H1 (cell line): ENCODE results near the gene CTXN3. TPM values are rescaled to one million over a fixed set of nuclear protein-coding genes. Genes with fewer than 3 reads are reported as not detected.

ENCODE experiments used
- CTCF ChIA-PET: fragments of 300-600 bp; sonication (Branson Sonifier 250); formaldehyde crosslinking; loops from one replicate; lab custom pipeline; 2021; ENCODE audit not compliant: partially characterized antibody; lab: Charles Lee
- POLR2A ChIA-PET: fragments of 300-600 bp; sonication (Branson Sonifier 250); formaldehyde crosslinking; loops from one replicate; lab custom pipeline; 2021; ENCODE audit warnings: inconsistent platforms; ENCODE audit not compliant: partially characterized antibody; lab: Charles Lee
- DNase-seq, 2 experiments: peaks; one replicate each; pipeline versions ENCODE4 v3.0.0 to v3.0.0-alpha.2; 2010 to 2022; ENCODE audit warnings: low spot score in 2 of 2, low read depth in 1 of 2, mixed read lengths in 1 of 2
- FAIRE-seq: peaks from 2 replicates; lab custom pipeline; 2011; peaks lifted over from hg19 to GRCh38; lab: Jason Lieb, UNC
- H2AFZ ChIP-seq: 2 replicates; pipeline ENCODE4 v1.8.1; 2012; ENCODE audit warnings: low read length, inconsistent platforms
- H2AK5ac ChIP-seq: 2 replicates; pipeline ENCODE4 v1.6.1; 2013; ENCODE audit warnings: low read depth, low read length
- H2BK120ac ChIP-seq: replicated peaks from 2 replicates; pipeline ENCODE3; 2013; ENCODE audit warnings: low read depth, low read length, inconsistent platforms
- H2BK12ac ChIP-seq: 2 replicates; pipeline ENCODE4 v1.6.1; 2013; ENCODE audit warnings: low read depth, low read length
- H2BK15ac ChIP-seq: 2 replicates; pipeline ENCODE4 v1.6.1; 2013; ENCODE audit warnings: low read length
- H2BK20ac ChIP-seq: 2 replicates; pipeline ENCODE4 v1.6.1; 2013; ENCODE audit warnings: low read length
- H2BK5ac ChIP-seq: 2 replicates; pipeline ENCODE4 v1.6.1; 2013; ENCODE audit warnings: low read depth, low read length
- H3K14ac ChIP-seq: 2 replicates; pipeline ENCODE4 v1.6.1; 2013; ENCODE audit warnings: inconsistent platforms; ENCODE audit not compliant: insufficient read length
- H3K18ac ChIP-seq: 2 replicates; pipeline ENCODE4 v1.6.1; 2013; ENCODE audit warnings: low read length; ENCODE audit errors: extremely low read depth
- H3K23ac ChIP-seq: 2 replicates; pipeline ENCODE4 v1.6.1; 2013; ENCODE audit warnings: inconsistent platforms; ENCODE audit not compliant: insufficient read length
- H3K23me2 ChIP-seq: 2 replicates; pipeline ENCODE4 v1.6.1; 2013; ENCODE audit warnings: low read depth, low read length
- H3K27ac ChIP-seq: 2 replicates; pipeline ENCODE4 v1.6.1; 2011; ENCODE audit warnings: low read depth, low read length, inconsistent platforms
- H3K27me3 ChIP-seq, 4 experiments: replicated peaks in 1 of 4; 1 replicate in 1 of 4; 2 replicates in 3 of 4; pipeline versions ENCODE4 v1.6.1 to v1.8.1; 2011 to 2013; ENCODE audit warnings: low read length in 3 of 4, mild to moderate bottlenecking in 3 of 4, inconsistent platforms in 2 of 4, mixed read lengths in 2 of 4, moderate library complexity in 1 of 4; ENCODE audit not compliant: control insufficient read depth in 3 of 4, insufficient read depth in 3 of 4; ENCODE audit errors: extremely low read depth in 1 of 4
- H3K36me3 ChIP-seq, 4 experiments: 2 replicates each; pipeline versions ENCODE4 v1.6.1 to v1.8.1; 2011 to 2013; ENCODE audit warnings: mild to moderate bottlenecking in 4 of 4, low read length in 3 of 4, moderate library complexity in 2 of 4, control low read depth in 1 of 4, inconsistent platforms in 1 of 4; ENCODE audit not compliant: insufficient read depth in 4 of 4, control insufficient read depth in 2 of 4
- H3K4ac ChIP-seq: replicated peaks from 2 replicates; pipeline ENCODE3; 2013; ENCODE audit warnings: low read length, low read depth, mixed read lengths, inconsistent platforms; ENCODE audit not compliant: insufficient read length
- H3K4me1 ChIP-seq, 4 experiments: replicated peaks in 1 of 4; 1 replicate in 1 of 4; 2 replicates in 3 of 4; pipeline versions ENCODE4 v1.6.1 to v1.8.1; 2011 to 2013; ENCODE audit warnings: low read length in 3 of 4, inconsistent platforms in 2 of 4, mixed read lengths in 1 of 4; ENCODE audit not compliant: insufficient read depth in 4 of 4, control insufficient read depth in 3 of 4
- H3K4me2 ChIP-seq, 2 experiments: 2 replicates each; pipeline versions ENCODE4 v1.6.1 to v1.8.1; 2011 to 2013; ENCODE audit warnings: low read depth in 2 of 2, low read length in 2 of 2, control low read depth in 1 of 2, inconsistent platforms in 1 of 2, mild to moderate bottlenecking in 1 of 2; ENCODE audit not compliant: insufficient read depth in 1 of 2
- H3K4me3 ChIP-seq, 4 experiments: fragments of 200-600, 300-600 bp in 1 of 4; sonication (generic), shearing (Covaris generic), sonication (Bioruptor Twin) in 1 of 4; 2 replicates each; pipeline versions ENCODE4 v1.5.1 to v1.8.1; 2011 to 2016; ENCODE audit warnings: low read length in 4 of 4, low read depth in 3 of 4, control low read depth in 2 of 4, inconsistent platforms in 2 of 4, mild to moderate bottlenecking in 2 of 4, mixed read lengths in 1 of 4, moderate library complexity in 1 of 4; ENCODE audit not compliant: insufficient read depth in 2 of 4; ENCODE audit errors: extremely low read depth in 1 of 4
- H3K56ac ChIP-seq: replicated peaks from 2 replicates; pipeline ENCODE3; 2013; ENCODE audit warnings: low read depth, mild to moderate bottlenecking, mixed read lengths, low read length, inconsistent platforms; ENCODE audit not compliant: insufficient read length
- H3K79me1 ChIP-seq: 2 replicates; pipeline ENCODE4 v1.6.1; 2013; ENCODE audit warnings: low read depth, low read length, control low read depth
- H3K79me2 ChIP-seq, 2 experiments: 2 replicates each; pipeline versions ENCODE4 v1.6.1 to v1.8.1; 2012 to 2013; ENCODE audit warnings: low read length in 2 of 2, mild to moderate bottlenecking in 2 of 2, inconsistent platforms in 1 of 2; ENCODE audit not compliant: insufficient read depth in 2 of 2, control insufficient read depth in 1 of 2
- H3K9ac ChIP-seq, 4 experiments: replicated peaks in 1 of 4; 1 replicate in 1 of 4; 2 replicates in 3 of 4; pipeline versions ENCODE4 v1.6.1 to v1.8.1; 2011 to 2013; ENCODE audit warnings: low read depth in 3 of 4, low read length in 3 of 4, control low read depth in 2 of 4, mild to moderate bottlenecking in 2 of 4, moderate library complexity in 2 of 4, inconsistent platforms in 1 of 4; ENCODE audit errors: extremely low read depth in 1 of 4
- H3K9me3 ChIP-seq, 2 experiments: 2 replicates each; pipeline versions ENCODE4 v1.6.1 to v1.8.1; 2012 to 2013; ENCODE audit warnings: mild to moderate bottlenecking in 2 of 2, moderate library complexity in 2 of 2, control low read depth in 1 of 2, inconsistent platforms in 1 of 2, low read depth in 1 of 2, low read length in 1 of 2, mixed read lengths in 1 of 2; ENCODE audit not compliant: insufficient read depth in 2 of 2
- H4K20me1 ChIP-seq, 2 experiments: replicated peaks in 1 of 2; 2 replicates each; pipeline versions ENCODE3 to v1.8.1; 2011 to 2013; ENCODE audit warnings: inconsistent platforms in 2 of 2, low read length in 2 of 2, mild to moderate bottlenecking in 1 of 2; ENCODE audit not compliant: insufficient read depth in 2 of 2, control insufficient read depth in 1 of 2
- H4K5ac ChIP-seq: 2 replicates; pipeline ENCODE4 v1.6.1; 2013; ENCODE audit warnings: low read length, low read depth, mixed read lengths, inconsistent platforms; ENCODE audit not compliant: insufficient read length
- H4K8ac ChIP-seq: 2 replicates; pipeline ENCODE4 v1.8.0; 2013; ENCODE audit warnings: mild to moderate bottlenecking, moderate library complexity, low read length, inconsistent platforms; ENCODE audit not compliant: insufficient read depth; ENCODE audit errors: extremely low read depth
- H4K91ac ChIP-seq: replicated peaks from 2 replicates; pipeline ENCODE3; 2013; ENCODE audit warnings: low read length, mixed read lengths, inconsistent platforms; ENCODE audit not compliant: insufficient read length
- ASH2L ChIP-seq: fragments of 200-600, 300-600 bp; sonication (generic); IDR thresholded peaks from one replicate; pipeline ENCODE4 v1.7.1; 2017; ENCODE audit warnings: low read length
- BACH1 ChIP-seq: IDR thresholded peaks from 2 replicates; pipeline ENCODE4 v1.6.1; 2012; ENCODE audit warnings: low read length, improper control_type of control experiment
- CHD2 ChIP-seq: IDR thresholded peaks from 2 replicates; pipeline ENCODE4 v1.6.1; 2012; ENCODE audit warnings: low read length, improper control_type of control experiment
- CTBP2 ChIP-seq: IDR thresholded peaks from 2 replicates; pipeline ENCODE4 v1.7.0; 2011; ENCODE audit warnings: borderline replicate concordance, mild to moderate bottlenecking, moderate library complexity, mixed read lengths, low read length; ENCODE audit not compliant: insufficient read depth, insufficient read length
- HDAC6 ChIP-seq: IDR thresholded peaks from one replicate; pipeline ENCODE4 v1.7.1; 2012; ENCODE audit warnings: low read depth, mild to moderate bottlenecking, inconsistent platforms, low read length, moderate library complexity
- JUND ChIP-seq: IDR thresholded peaks from 2 replicates; pipeline ENCODE4 v1.6.1; 2011; ENCODE audit warnings: mild to moderate bottlenecking, improper control_type of control experiment, low read length
- RAD21 ChIP-seq, 2 experiments: IDR thresholded peaks in 1 of 2; conservative IDR thresholded peaks in 1 of 2; 2 replicates each; pipeline ENCODE4 v1.6.1; 2011; ENCODE audit warnings: low read depth in 2 of 2, low read length in 2 of 2, improper control_type of control experiment in 1 of 2, inconsistent platforms in 1 of 2, mild to moderate bottlenecking in 1 of 2, moderate library complexity in 1 of 2
- SP2 ChIP-seq: IDR thresholded peaks from 2 replicates; pipeline ENCODE4 v1.6.1; 2012; ENCODE audit warnings: mild to moderate bottlenecking, low read length, inconsistent platforms
- SP4 ChIP-seq: IDR thresholded peaks from 2 replicates; pipeline ENCODE4 v1.6.1; 2012; ENCODE audit warnings: low read length, inconsistent platforms
- TAF1 ChIP-seq: IDR thresholded peaks from 2 replicates; pipeline ENCODE4 v1.6.1; 2011; ENCODE audit warnings: mild to moderate bottlenecking, low read depth, low read length
- TAF7 ChIP-seq: optimal IDR thresholded peaks from 2 replicates; pipeline ENCODE3; 2011; ENCODE audit warnings: low read depth, mild to moderate bottlenecking, inconsistent platforms, low read length, moderate library complexity, borderline replicate concordance
- TEAD4 ChIP-seq: IDR thresholded peaks from 2 replicates; pipeline ENCODE4 v1.6.1; 2012; ENCODE audit warnings: low read depth, low read length, inconsistent platforms, mixed read lengths
- USF2 ChIP-seq: IDR thresholded peaks from 2 replicates; pipeline ENCODE4 v1.6.1; 2011; ENCODE audit warnings: low read length, improper control_type of control experiment
- WGBS, 2 experiments: shearing (Covaris generic) in 1 of 2; methylation state at CpG; one replicate each; pipeline versions ENCODE4 v1.1.6 to v1.1.7; 2013 to 2015; ENCODE audit warnings: low lambda C conversion rate in 2 of 2, mixed read lengths in 2 of 2, inconsistent platforms in 1 of 2, low coverage in 1 of 2, missing lambda C conversion rate in 1 of 2; ENCODE audit not compliant: insufficient replicate concordance in 2 of 2, insufficient coverage in 1 of 2, insufficient read length in 1 of 2; ENCODE audit errors: extremely low coverage in 1 of 2, missing lambda C conversion rate in 1 of 2; 5-methylcytosine and 5-hydroxymethylcytosine counted together
- polyA plus RNA-seq, 7 experiments: library from polyadenylated mRNA; depleted of rRNA in 3 of 7; stranded (reverse) in 5 of 7; unstranded in 2 of 7; fragments of >200 nt in 5 of 7; fragments of 200-250 nt in 2 of 7; gene quantifications; 1 replicate in 5 of 7; 2 replicates in 1 of 7; 4 replicates in 1 of 7; pipeline versions ENCODE4 v1.2.1 to v1.2.3, GENCODE V29; 2011 to 2013; ENCODE audit warnings: missing spikeins in 2 of 7, mixed read lengths in 2 of 7
- total RNA-seq: library from RNA; stranded (reverse); fragmentation: NEBNext Ultra II Directional; extraction: Animal tissue kit (Norgen Biotek cat#: 25700); gene quantifications from 2 replicates; pipeline ENCODE4 v1.2.1, GENCODE V29; 2021

CTXN3 gene
- total and polyA plus RNA-seq, 2 of the 8 experiments (the other 6 are each of a cell fraction or from before 2014, with no cell fraction given) = 0.05 TPM; not detected in 1

DNA sequence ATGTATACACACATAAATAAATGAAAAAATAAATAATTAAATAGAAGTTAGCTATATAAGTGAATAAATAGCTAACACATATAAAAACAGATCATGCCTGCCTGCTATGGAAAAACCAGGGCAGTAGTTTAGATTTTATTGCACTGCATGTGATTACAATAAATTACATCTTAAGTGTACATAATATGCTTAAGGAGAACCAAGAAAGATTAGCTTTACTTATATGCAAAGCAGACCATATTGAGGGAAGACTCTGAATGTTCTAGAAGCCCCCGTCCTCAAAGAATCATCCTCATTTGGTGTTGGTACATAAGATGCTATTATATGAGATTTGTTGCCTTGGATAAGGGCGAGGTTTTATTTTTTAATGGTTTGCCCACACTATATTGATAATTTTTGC is 5.9 kb upstream of the CTXN3 start:
- WGBS, 2 experiments = 88% methylated on average over 2 of the region's 2 CpGs; no CpG with 5 or more reads in 1 of the 2 experiments
- H2BK15ac ChIP-seq = no peak overlapping the region
- H2BK5ac ChIP-seq = no peak overlapping the region
- H3K36me3 ChIP-seq = no peaks in the 10 kb centered on the region
- peak overlapping the region in 1 of 4 experiments; percentile 8; a peak in 1 of 7 replicates for H3K9ac ChIP-seq
- DNase-seq = no peak
- no peak overlapping the region for H3K4me2 ChIP-seq
- H3K18ac ChIP-seq = no peak overlapping the region
- no peak overlapping the region for H3K27ac ChIP-seq
- H3K79me2 ChIP-seq = no peaks in the 10 kb centered on the region
- H4K8ac ChIP-seq = no peak overlapping the region
- H2AFZ ChIP-seq = no peak overlapping the region
- H2BK20ac ChIP-seq = no peak overlapping the region
- no peaks in the 10 kb centered on the region for H3K79me1 ChIP-seq
- no peaks in the 10 kb centered on the region for H3K9me3 ChIP-seq
- TF ChIP-seq TAF1 = no peak
- no peak for TF ChIP-seq SP2
- TF ChIP-seq USF2 = no peak
- no peak for TF ChIP-seq TEAD4
- TF ChIP-seq TAF7 = no peak
- no peak for TF ChIP-seq RAD21 (IDR thresholded peaks at IDR 0.05 in 1 of 2, conservative IDR thresholded peaks at IDR 0.05 in 1 of 2; ENCODE audit: low read depth in 2 of 2, low read length in 2 of 2)
- TF ChIP-seq SP4 = no peak
- no peak for TF ChIP-seq JUND
- no peak for TF ChIP-seq BACH1
- TF ChIP-seq CTBP2 = no peak
- TF ChIP-seq CHD2 = no peak
- TF ChIP-seq ASH2L = no peak
- TF ChIP-seq HDAC6 = no peak
- no peak overlapping the region for H3K14ac ChIP-seq
- no peak overlapping the region for H2BK12ac ChIP-seq
- ChIA-PET CTCF (interaction anchor here (1.1 to 1.8 kb wide), 2 partner anchors 11 to 79 kb away, joined by 3 to 7 read pairs; no protein-coding TSS in a partner anchor), POLR2A (no interaction called here)
- no peak overlapping the region for H2AK5ac ChIP-seq
- H4K20me1 ChIP-seq = no peaks in the 10 kb centered on the region
- FAIRE-seq = no peak
- no peak overlapping the region for H4K5ac ChIP-seq
- no peak overlapping the region for H4K91ac ChIP-seq
- H3K56ac ChIP-seq = no peak overlapping the region
- H3K4ac ChIP-seq = no peak overlapping the region
- no peak overlapping the region for H3K4me3 ChIP-seq
- no peak overlapping the region for H2BK120ac ChIP-seq
- no peak overlapping the region for H3K23ac ChIP-seq
- no peaks in the 10 kb centered on the region for H3K23me2 ChIP-seq
- H3K4me1 ChIP-seq = no peaks in the 10 kb centered on the region
- no peaks in the 10 kb centered on the region for H3K27me3 ChIP-seq
